K562 (cell line): ENCODE results near the gene MYADML2. TPM values are rescaled to one million over a fixed set of nuclear protein-coding genes. Genes with fewer than 3 reads are reported as not detected.

Source experiments
- ATAC-seq: fragments of 200-7000 bp; cut with Tn5 transposase; 3 replicates; pipeline ENCODE4 v1.9.1; 2020; ENCODE audit warnings: moderate library complexity
- BruUV-seq: library from RNA; stranded (reverse); fragments of 400-500 nt; replicated peaks from 2 replicates; lab custom pipeline; 2021; lab: Mats Ljungman, UMichigan
- CTCF ChIA-PET: fragments of 300-600 bp; formaldehyde crosslinking; extraction: SDS; loops from one replicate; lab custom pipeline; 2021; ENCODE audit warnings: low intra/inter-chr PET ratio; lab: Yijun Ruan, JAX
- POLR2A ChIA-PET: fragments of 300-600, 350-650 bp; sonication (Branson Sonifier 250); formaldehyde crosslinking; extraction: SDS; loops from one replicate; lab custom pipeline; 2021; ENCODE audit warnings: antibody characterized with exemption, inconsistent platforms; lab: Yijun Ruan, JAX
- DNase-seq, 4 experiments: peaks; one replicate each; pipeline versions ENCODE4 v3.0.0 to v3.0.0-alpha.2; 2011 to 2018; ENCODE audit warnings: low spot score in 3 of 4, mixed read lengths in 3 of 4; ENCODE audit errors: extremely low read depth in 1 of 4
- FAIRE-seq: peaks from 2 replicates; lab custom pipeline; 2011; peaks lifted over from hg19 to GRCh38; lab: Jason Lieb, UNC
- H2AFZ ChIP-seq: 2 replicates; pipeline ENCODE4 v1.6.0; 2011; ENCODE audit warnings: low read depth, low read length, control low read depth, inconsistent platforms
- H3K27ac ChIP-seq: fragments of 200-600 bp; 3 replicates; pipeline ENCODE4 v1.8.0; 2011; ENCODE audit warnings: low read depth, mild to moderate bottlenecking, control low read depth, inconsistent platforms, low read length, moderate library complexity, mixed read lengths; ENCODE audit errors: extremely low read depth
- H3K27me3 ChIP-seq, 2 experiments: fragments of 300-600 bp in 1 of 2; 2 replicates in 1 of 2; 3 replicates in 1 of 2; pipeline versions ENCODE4 v1.6.0 to v1.8.0; 2011; ENCODE audit warnings: inconsistent platforms in 2 of 2, low read length in 2 of 2, mild to moderate bottlenecking in 1 of 2, mixed read lengths in 1 of 2, moderate library complexity in 1 of 2; ENCODE audit not compliant: control insufficient read depth in 2 of 2, insufficient read depth in 2 of 2
- H3K36me3 ChIP-seq: fragments of 300-600 bp; 3 replicates; pipeline ENCODE4 v1.8.0; 2011; ENCODE audit warnings: mild to moderate bottlenecking, low read length, inconsistent platforms; ENCODE audit not compliant: control insufficient read depth, insufficient read depth
- H3K4me1 ChIP-seq, 2 experiments: fragments of 200-600 bp in 1 of 2; replicated peaks in 1 of 2; 2 replicates in 1 of 2; 3 replicates in 1 of 2; pipeline versions ENCODE4 v1.5.1 to v1.8.0; 2011; ENCODE audit warnings: inconsistent platforms in 2 of 2, low read length in 2 of 2, mild to moderate bottlenecking in 1 of 2, mixed read lengths in 1 of 2, moderate library complexity in 1 of 2; ENCODE audit not compliant: control insufficient read depth in 2 of 2, insufficient read depth in 2 of 2
- H3K4me2 ChIP-seq: 2 replicates; pipeline ENCODE4 v1.6.1; 2011; ENCODE audit warnings: low read length, control low read depth, inconsistent platforms, mixed read lengths; ENCODE audit not compliant: insufficient read depth
- H3K4me3 ChIP-seq: fragments of 200-600 bp; sonication (generic), shearing (Covaris generic); 2 replicates; pipeline ENCODE4 v1.5.1; 2016; ENCODE audit warnings: control low read depth, inconsistent platforms
- H3K79me2 ChIP-seq: fragments of 200-600 bp; 3 replicates; pipeline ENCODE4 v1.8.0; 2011; ENCODE audit warnings: low read length, inconsistent platforms; ENCODE audit not compliant: control insufficient read depth, insufficient read depth
- H3K9ac ChIP-seq, 2 experiments: 2 replicates each; pipeline versions ENCODE4 v1.6.0 to v1.6.1; 2011; ENCODE audit warnings: low read depth in 2 of 2, low read length in 2 of 2, control low read depth in 1 of 2, inconsistent platforms in 1 of 2, mild to moderate bottlenecking in 1 of 2, mixed read lengths in 1 of 2; ENCODE audit not compliant: insufficient read depth in 1 of 2
- H3K9me1 ChIP-seq: one replicate; pipeline ENCODE4 v1.6.0; 2011; ENCODE audit warnings: inconsistent platforms, mild to moderate bottlenecking, low read length, moderate library complexity; ENCODE audit not compliant: control insufficient read depth, insufficient read depth
- H3K9me3 ChIP-seq: replicated peaks from 2 replicates; pipeline ENCODE4 v1.5.1; 2011; ENCODE audit warnings: low read depth, low read length, inconsistent platforms; ENCODE audit not compliant: control insufficient read depth, insufficient read depth
- H4K20me1 ChIP-seq: replicated peaks from 2 replicates; pipeline ENCODE4 v1.6.1; 2011; ENCODE audit warnings: low read length, inconsistent platforms, mixed read lengths; ENCODE audit not compliant: control insufficient read depth, insufficient read depth
- BHLHE40 ChIP-seq: IDR thresholded peaks from 2 replicates; pipeline ENCODE4 v1.6.1; 2011; ENCODE audit warnings: low read length, improper control_type of control experiment
- KDM2B ChIP-seq: fragments of 250-450 bp; sonication (Bioruptor Pico); IDR thresholded peaks from 2 replicates; pipeline ENCODE4 v1.8.0; 2021; ENCODE audit warnings: mild to moderate bottlenecking, moderate library complexity
- MNT ChIP-seq, 2 experiments: fragments of 450-650 bp; conservative IDR thresholded peaks; 2 replicates each; pipeline ENCODE4 v1.6.1; 2017; ENCODE audit warnings: mild to moderate bottlenecking in 2 of 2, moderate library complexity in 2 of 2
- THAP12 ChIP-seq: fragments of 250-450 bp; sonication (Bioruptor Pico); IDR thresholded peaks from 2 replicates; pipeline ENCODE4 v1.9.0; 2021; ENCODE audit warnings: mild to moderate bottlenecking, inconsistent platforms
- ZBTB26 ChIP-seq: fragments of 450-650 bp; formaldehyde crosslinking; IDR thresholded peaks from 2 replicates; pipeline ENCODE4 v1.4.0; 2022; ENCODE audit warnings: missing genetic modification characterization
- ZFPM2 ChIP-seq: fragments of 250-450 bp; sonication (Bioruptor Pico); IDR thresholded peaks from 2 replicates; pipeline ENCODE4 v1.5.1; 2022; ENCODE audit warnings: mild to moderate bottlenecking
- WGBS: fragments of 100-300 bp; shearing (Covaris generic); methylation state at CpG from one replicate; pipeline ENCODE4 v1.1.6; 2016; ENCODE audit warnings: low coverage, mixed read lengths; ENCODE audit not compliant: insufficient coverage; ENCODE audit errors: missing lambda C conversion rate; 5-methylcytosine and 5-hydroxymethylcytosine counted together
- in situ Hi-C: fragments of 300-500 bp; cut with MboI; formaldehyde crosslinking; loops from 4 replicates; pipeline ENCODE4 v1.15.0; 2018; ENCODE audit warnings: inconsistent platforms, mixed read lengths
- intact Hi-C: fragments of 100-400 bp; cut with micrococcal nuclease; formaldehyde crosslinking; loops from 2 replicates; pipeline ENCODE4 v1.14.2; 2022
- polyA plus RNA-seq, 8 experiments: library from polyadenylated mRNA; depleted of rRNA in 4 of 8; stranded (reverse) in 5 of 8; unstranded in 3 of 8; fragments of >200 nt; fragmentation: Nextera tagmentation in 2 of 8; fragmentation: Illumina TruSeq in 1 of 8; extraction: Ambion mirVana in 2 of 8; extraction: Trizol in 1 of 8; gene quantifications; 2 replicates each; pipeline versions ENCODE4 v1.2.1 to v1.2.3, GENCODE V29; 2011 to 2014; ENCODE audit warnings: inconsistent platforms in 1 of 8, missing spikeins in 1 of 8
- total RNA-seq, 7 experiments: library from RNA; depleted of rRNA in 6 of 7; stranded (reverse); fragments of >200 nt in 6 of 7; fragmentation: Illumina TruSeq in 2 of 7; extraction: Trizol in 2 of 7; gene quantifications; 2 replicates each; pipeline versions ENCODE4 v1.2.1 to v1.2.3, GENCODE V29; 2011 to 2021; ENCODE audit warnings: low replicate concordance in 1 of 7
- TF ChIP-seq, protein P1 (sequence below): sonication (generic); formaldehyde crosslinking; IDR thresholded peaks from 2 replicates; pipeline ENCODE4 v1.8.1; 2023; ENCODE audit warnings: mild to moderate bottlenecking, missing genetic modification reagents
- TF ChIP-seq, protein P2 (sequence below): sonication (generic); formaldehyde crosslinking; IDR thresholded peaks from 2 replicates; pipeline ENCODE4 v1.8.1; 2022; ENCODE audit warnings: missing genetic modification reagents

The MYADML2 gene
- total and polyA plus RNA-seq, 9 of the 15 experiments (the other 6 are each of a cell fraction or from before 2014, with no cell fraction given) = not detected

- CTCF ChIA-PET = interaction anchor here (0.5 to 5.2 kb wide), 5 partner anchors 16 to 193 kb away, joined by 3 to 103 read pairs (median 3); partner anchors contain the start of genes ASPSCR1, CENPX and LRRC45
- Histone ChIP-seq H3K9me3 (no peaks in the 10 kb centered on the region), H3K27me3 (no peaks in the 10 kb centered on the region), H4K20me1 (no peaks in the 10 kb centered on the region), H3K9me1 (no peaks in the 10 kb centered on the region), H3K4me3 (peak overlapping the region; percentile 31), H3K4me2 (peak overlapping the region; percentile 25; the same call in 1 of the 2 replicates), H3K79me2 (peaks cover 20% of the 10 kb centered on the region), H2AFZ (peak overlapping the region; percentile 59; the same call in 1 of the 2 replicates), H3K36me3 (peaks cover 6% of the 10 kb centered on the region; the same call in 2 of the 3 replicates), H3K27ac (no peak overlapping the region), H3K4me1 (peaks cover 7 to 79% of the 10 kb centered on the region in 2 experiments; a peak in 4 of 5 replicates), H3K9ac (peak overlapping the region in 1 of 2 experiments; percentile 85; a peak in 3 of 4 replicates)
- POLR2A ChIA-PET = interaction anchor here (0.5 to 0.9 kb wide), 5 partner anchors 8 to 373 kb away, joined by 3 to 4 read pairs (median 3); no protein-coding TSS in a partner anchor
- no TSS peak for BruUV-seq
- ATAC-seq = peak; percentile 2; the same call in 2 of the 3 replicates
- no peak for FAIRE-seq
- in situ Hi-C loops (no loop called here), intact Hi-C loops (no loop called here)
- peak in 3 of 4 experiments; percentile 27 to 44 (median 42) for DNase-seq
- WGBS = 33% methylated on average over 31 of the region's 82 CpGs
- TF ChIP-seq ZBTB26 (CRISPR knock-in tag) = no peak
- no peak for TF ChIP-seq ZFPM2 (CRISPR knock-in tag)
- TF ChIP-seq BHLHE40 = no peak
- no peak for TF ChIP-seq KDM2B (CRISPR knock-in tag)
- TF ChIP-seq, protein P1, sequence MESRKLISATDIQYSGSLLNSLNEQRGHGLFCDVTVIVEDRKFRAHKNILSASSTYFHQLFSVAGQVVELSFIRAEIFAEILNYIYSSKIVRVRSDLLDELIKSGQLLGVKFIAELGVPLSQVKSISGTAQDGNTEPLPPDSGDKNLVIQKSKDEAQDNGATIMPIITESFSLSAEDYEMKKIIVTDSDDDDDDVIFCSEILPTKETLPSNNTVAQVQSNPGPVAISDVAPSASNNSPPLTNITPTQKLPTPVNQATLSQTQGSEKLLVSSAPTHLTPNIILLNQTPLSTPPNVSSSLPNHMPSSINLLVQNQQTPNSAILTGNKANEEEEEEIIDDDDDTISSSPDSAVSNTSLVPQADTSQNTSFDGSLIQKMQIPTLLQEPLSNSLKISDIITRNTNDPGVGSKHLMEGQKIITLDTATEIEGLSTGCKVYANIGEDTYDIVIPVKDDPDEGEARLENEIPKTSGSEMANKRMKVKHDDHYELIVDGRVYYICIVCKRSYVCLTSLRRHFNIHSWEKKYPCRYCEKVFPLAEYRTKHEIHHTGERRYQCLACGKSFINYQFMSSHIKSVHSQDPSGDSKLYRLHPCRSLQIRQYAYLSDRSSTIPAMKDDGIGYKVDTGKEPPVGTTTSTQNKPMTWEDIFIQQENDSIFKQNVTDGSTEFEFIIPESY (CRISPR knock-in tag) = peak; percentile 76; the same call in 1 of the 2 replicates
- TF ChIP-seq, protein P2, sequence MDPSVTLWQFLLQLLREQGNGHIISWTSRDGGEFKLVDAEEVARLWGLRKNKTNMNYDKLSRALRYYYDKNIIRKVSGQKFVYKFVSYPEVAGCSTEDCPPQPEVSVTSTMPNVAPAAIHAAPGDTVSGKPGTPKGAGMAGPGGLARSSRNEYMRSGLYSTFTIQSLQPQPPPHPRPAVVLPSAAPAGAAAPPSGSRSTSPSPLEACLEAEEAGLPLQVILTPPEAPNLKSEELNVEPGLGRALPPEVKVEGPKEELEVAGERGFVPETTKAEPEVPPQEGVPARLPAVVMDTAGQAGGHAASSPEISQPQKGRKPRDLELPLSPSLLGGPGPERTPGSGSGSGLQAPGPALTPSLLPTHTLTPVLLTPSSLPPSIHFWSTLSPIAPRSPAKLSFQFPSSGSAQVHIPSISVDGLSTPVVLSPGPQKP = no peak
- 0 out of 2 replicates have a peak, but pooled peaks have one; percentile 13 for TF ChIP-seq THAP12 (CRISPR knock-in tag)
- no peak for TF ChIP-seq MNT (conservative IDR thresholded peaks at IDR 0.05)
Measured at GRCh38 chr17:81961521-81962498, 14.8 kb upstream of the MYADML2 start.
